Coronary artery (tissue), 2 donors: ENCODE measurements around the gene OR6B2.

Source experiments
- DNase-seq: peaks from one replicate; pipeline ENCODE4 v3.0.0-alpha.2; 2017; ENCODE audit warnings: low spot score
- H3K27ac ChIP-seq, 2 donors: fragments of 200-600 bp; sonication (generic); one replicate each; pipeline ENCODE4 v1.5.1; 2016 to 2019
- H3K4me3 ChIP-seq: fragments of 200-600 bp; sonication (generic); 2 replicates; pipeline ENCODE4 v1.5.1; 2016; ENCODE audit warnings: mild to moderate bottlenecking, moderate library complexity
- CTCF ChIP-seq: fragments of 200-600 bp; sonication (generic); IDR thresholded peaks from one replicate; pipeline ENCODE4 v1.5.1; 2019; ENCODE audit warnings: antibody characterized with exemption

Gene OR6B2

GRCh38 chr2:239984421-239985194 is 45.6 kb downstream of the OR6B2 start:
- no peak overlapping the region for H3K4me3 ChIP-seq
- no peak for DNase-seq
- no peak for TF ChIP-seq CTCF
- H3K27ac ChIP-seq, result no peak overlapping the region

GRCh38 chr2:239983004-239983778 is 47.0 kb downstream of the OR6B2 start:
- no peak overlapping the region for H3K27ac ChIP-seq
- peak; percentile 1 for DNase-seq
- H3K4me3 ChIP-seq, result no peak overlapping the region
- TF ChIP-seq CTCF, result no peak
